ENCODE results near the gene CYB561D1. TPM values are rescaled to one million over a fixed set of nuclear protein-coding genes. Genes with fewer than 3 reads are reported as not detected.

CYB561D1 gene
- total and polyA plus RNA-seq, 4 donors, result 5.4 to 10.6 (median 8.1) TPM

Other genes starting within 250 kb of the CYB561D1 start
- gene CELSR2, start 244.6 kb upstream of the CYB561D1 start, total RNA-seq, result 1 to 10 TPM; 1.6 to 4.2 TPM
- 1 to 10 TPM in 1 of 2 donors, under 1 TPM in 1; 0.38 to 2.1 TPM for gene CELSR2, start 244.6 kb upstream of the CYB561D1 start, polyA plus RNA-seq
- gene PSRC1, start 210.9 kb upstream of the CYB561D1 start, total RNA-seq, result 1 to 10 TPM; 2.2 to 4.2 TPM
- 1 to 10 TPM; 1.3 to 7.8 TPM for gene PSRC1, start 210.9 kb upstream of the CYB561D1 start, polyA plus RNA-seq
- gene MYBPHL, start 187.1 kb upstream of the CYB561D1 start, total RNA-seq, result not detected
- gene MYBPHL, start 187.1 kb upstream of the CYB561D1 start, polyA plus RNA-seq, result not detected
- gene SORT1, start 96.2 kb upstream of the CYB561D1 start, total RNA-seq, result 100 to 1,000 TPM; 119 to 310 TPM
- gene SORT1, start 96.2 kb upstream of the CYB561D1 start, polyA plus RNA-seq, result 10 to 100 TPM; 47.3 to 74.6 TPM
- 10 to 100 TPM; 37.4 to 49.9 TPM for gene PSMA5, start 67.6 kb upstream of the CYB561D1 start, total RNA-seq
- gene PSMA5, start 67.6 kb upstream of the CYB561D1 start, polyA plus RNA-seq, result 10 to 100 TPM; 39.1 to 57.1 TPM
- gene SYPL2, start 27.5 kb upstream of the CYB561D1 start, total RNA-seq, result 1 to 10 TPM; 5.9 to 6.2 TPM
- 1 to 10 TPM; 1.4 to 2.8 TPM for gene SYPL2, start 27.5 kb upstream of the CYB561D1 start, polyA plus RNA-seq
- gene ATXN7L2, start 10.2 kb upstream of the CYB561D1 start, total RNA-seq, result 1 to 10 TPM; 3.8 to 4.2 TPM
- 10 to 100 TPM in 1 of 2 donors, under 1 TPM in 1; 0.63 to 12.5 TPM for gene ATXN7L2, start 10.2 kb upstream of the CYB561D1 start, polyA plus RNA-seq
- 1 to 10 TPM; 3.8 to 7.7 TPM for gene AMIGO1, start 15.6 kb downstream of the CYB561D1 start, total RNA-seq
- 1 to 10 TPM; 3.1 to 4.5 TPM for gene AMIGO1, start 15.6 kb downstream of the CYB561D1 start, polyA plus RNA-seq
- gene GPR61, start 45.8 kb downstream of the CYB561D1 start, total RNA-seq, result not detected
- not detected for gene GPR61, start 45.8 kb downstream of the CYB561D1 start, polyA plus RNA-seq
- 1 to 10 TPM; 7.0 to 8.2 TPM for gene GNAI3, start 54.5 kb downstream of the CYB561D1 start, total RNA-seq
- 1 to 10 TPM; 3.0 to 3.3 TPM for gene GNAI3, start 54.5 kb downstream of the CYB561D1 start, polyA plus RNA-seq
- not detected for gene GNAT2, start 125.5 kb downstream of the CYB561D1 start, total RNA-seq
- gene GNAT2, start 125.5 kb downstream of the CYB561D1 start, polyA plus RNA-seq, result not detected
- 10 to 100 TPM; 59.7 to 77.1 TPM for gene AMPD2, start 125.7 kb downstream of the CYB561D1 start, total RNA-seq
- gene AMPD2, start 125.7 kb downstream of the CYB561D1 start, polyA plus RNA-seq, result 10 to 100 TPM; 19.8 to 85.9 TPM
- gene GSTM4, start 162.0 kb downstream of the CYB561D1 start, total RNA-seq, result 10 to 100 TPM; 15.0 to 29.8 TPM
- gene GSTM4, start 162.0 kb downstream of the CYB561D1 start, polyA plus RNA-seq, result 10 to 100 TPM; 33.8 to 53.1 TPM
- 100 to 1,000 TPM in 1 of 2 donors, 10 to 100 TPM in 1; 48.3 to 136 TPM for gene GSTM2, start 174.0 kb downstream of the CYB561D1 start, total RNA-seq
- gene GSTM2, start 174.0 kb downstream of the CYB561D1 start, polyA plus RNA-seq, result 100 to 1,000 TPM in 1 of 2 donors, 10 to 100 TPM in 1; 17.5 to 279 TPM
- 10 to 100 TPM in 1 of 2 donors, not detected in 1; 63.8 TPM for gene GSTM1, start 193.7 kb downstream of the CYB561D1 start, total RNA-seq
- 10 to 100 TPM; 42.4 to 54.4 TPM for gene GSTM1, start 193.7 kb downstream of the CYB561D1 start, polyA plus RNA-seq
- 10 to 100 TPM in 1 of 2 donors, 1 to 10 TPM in 1; 5.7 to 23.4 TPM for gene GSTM5, start 218.2 kb downstream of the CYB561D1 start, total RNA-seq
- 10 to 100 TPM in 1 of 2 donors, 1 to 10 TPM in 1; 8.6 to 10.8 TPM for gene GSTM5, start 218.2 kb downstream of the CYB561D1 start, polyA plus RNA-seq
- gene GSTM3, start 246.9 kb downstream of the CYB561D1 start, total RNA-seq, result 10 to 100 TPM; 17.9 to 56.5 TPM
- 100 to 1,000 TPM in 1 of 2 donors, 10 to 100 TPM in 1; 75.7 to 146 TPM for gene GSTM3, start 246.9 kb downstream of the CYB561D1 start, polyA plus RNA-seq